Neuron (in vitro differentiated cells): Measurements from ENCODE around the gene COL18A1.

Source experiments
- H2AFZ ChIP-seq: one replicate; pipeline ENCODE4 v1.6.1; 2013; ENCODE audit warnings: low read depth, mild to moderate bottlenecking, inconsistent platforms, low read length, moderate library complexity
- H3K27me3 ChIP-seq: one replicate; pipeline ENCODE4 v1.6.1; 2013; ENCODE audit warnings: low read length; ENCODE audit not compliant: insufficient read depth
- H3K36me3 ChIP-seq: one replicate; pipeline ENCODE4 v1.6.1; 2013; ENCODE audit warnings: low read length; ENCODE audit not compliant: insufficient read depth
- H3K4me1 ChIP-seq: one replicate; pipeline ENCODE4 v1.6.1; 2013; ENCODE audit warnings: low read length; ENCODE audit not compliant: insufficient read depth
- H3K4me3 ChIP-seq: 2 replicates; pipeline ENCODE4 v1.5.1; 2013; ENCODE audit warnings: mild to moderate bottlenecking, low read length, moderate library complexity
- H3K9me3 ChIP-seq: one replicate; pipeline ENCODE4 v1.6.1; 2013; ENCODE audit warnings: low read length

Gene COL18A1

GRCh38 chr21:45448810-45449657 lies 44.1 kb downstream of the COL18A1 start:
- no peaks in the 10 kb centered on the region for H3K4me1 ChIP-seq
- no peaks in the 10 kb centered on the region for H3K36me3 ChIP-seq
- peaks cover 6% of the 10 kb centered on the region for H3K9me3 ChIP-seq
- no peak overlapping the region for H3K4me3 ChIP-seq
- no peaks in the 10 kb centered on the region for H3K27me3 ChIP-seq
- no peak overlapping the region for H2AFZ ChIP-seq

GRCh38 chr21:45449658-45450422 lies 44.9 kb downstream of the COL18A1 start:
- no peaks in the 10 kb centered on the region for H3K27me3 ChIP-seq
- no peak overlapping the region for H2AFZ ChIP-seq
- H3K36me3 ChIP-seq: no peaks in the 10 kb centered on the region
- H3K9me3 ChIP-seq: peaks cover 6% of the 10 kb centered on the region
- H3K4me3 ChIP-seq: no peak overlapping the region
- no peaks in the 10 kb centered on the region for H3K4me1 ChIP-seq

GRCh38 chr21:45450423-45451090 lies 45.6 kb downstream of the COL18A1 start:
- H2AFZ ChIP-seq: no peak overlapping the region
- no peaks in the 10 kb centered on the region for H3K36me3 ChIP-seq
- no peak overlapping the region for H3K4me3 ChIP-seq
- H3K27me3 ChIP-seq: no peaks in the 10 kb centered on the region
- peaks cover 6% of the 10 kb centered on the region for H3K9me3 ChIP-seq
- no peaks in the 10 kb centered on the region for H3K4me1 ChIP-seq

- H3K4me3 ChIP-seq: no peak overlapping the region
- H3K4me1 ChIP-seq: no peaks in the 10 kb centered on the region
- no peak overlapping the region for H2AFZ ChIP-seq
- peaks cover 6% of the 10 kb centered on the region for H3K9me3 ChIP-seq
- H3K27me3 ChIP-seq: no peaks in the 10 kb centered on the region
- H3K36me3 ChIP-seq: no peaks in the 10 kb centered on the region
Measured at GRCh38 chr21:45451091-45451740, 46.3 kb downstream of the COL18A1 start.

GRCh38 chr21:45451771-45452182 lies 46.8 kb downstream of the COL18A1 start:
- H3K36me3 ChIP-seq: no peaks in the 10 kb centered on the region
- H3K4me3 ChIP-seq: no peak overlapping the region
- H2AFZ ChIP-seq: no peak overlapping the region
- H3K27me3 ChIP-seq: no peaks in the 10 kb centered on the region
- H3K4me1 ChIP-seq: no peaks in the 10 kb centered on the region
- peaks cover 5% of the 10 kb centered on the region for H3K9me3 ChIP-seq

- no peaks in the 10 kb centered on the region for H3K4me1 ChIP-seq
- no peaks in the 10 kb centered on the region for H3K27me3 ChIP-seq
- no peak overlapping the region for H2AFZ ChIP-seq
- H3K36me3 ChIP-seq: no peaks in the 10 kb centered on the region
- H3K9me3 ChIP-seq: peaks cover 2% of the 10 kb centered on the region
- no peak overlapping the region for H3K4me3 ChIP-seq
Measured at GRCh38 chr21:45452696-45453307, 47.8 kb downstream of the COL18A1 start.

- no peaks in the 10 kb centered on the region for H3K36me3 ChIP-seq
- H3K4me3 ChIP-seq: no peak overlapping the region
- no peaks in the 10 kb centered on the region for H3K27me3 ChIP-seq
- no peaks in the 10 kb centered on the region for H3K4me1 ChIP-seq
- no peak overlapping the region for H2AFZ ChIP-seq
- no peaks in the 10 kb centered on the region for H3K9me3 ChIP-seq
Measured at GRCh38 chr21:45453308-45453950, 48.5 kb downstream of the COL18A1 start.

GRCh38 chr21:45454060-45454925 lies 49.3 kb downstream of the COL18A1 start:
- H2AFZ ChIP-seq: no peak overlapping the region
- no peaks in the 10 kb centered on the region for H3K36me3 ChIP-seq
- no peaks in the 10 kb centered on the region for H3K9me3 ChIP-seq
- no peak overlapping the region for H3K4me3 ChIP-seq
- H3K27me3 ChIP-seq: no peaks in the 10 kb centered on the region
- no peaks in the 10 kb centered on the region for H3K4me1 ChIP-seq

- no peaks in the 10 kb centered on the region for H3K9me3 ChIP-seq
- no peak overlapping the region for H2AFZ ChIP-seq
- H3K4me1 ChIP-seq: no peaks in the 10 kb centered on the region
- H3K36me3 ChIP-seq: no peaks in the 10 kb centered on the region
- no peaks in the 10 kb centered on the region for H3K27me3 ChIP-seq
- H3K4me3 ChIP-seq: no peak overlapping the region
Measured at GRCh38 chr21:45454926-45455673, 50.1 kb downstream of the COL18A1 start.

GRCh38 chr21:45455674-45456583 lies 51.0 kb downstream of the COL18A1 start:
- Histone ChIP-seq H3K9me3 (peaks cover 1% of the 10 kb centered on the region), H3K4me1 (no peaks in the 10 kb centered on the region), H3K4me3 (no peak overlapping the region)

More at GRCh38 chr21:45455674-45456583, 51.0 kb downstream of the COL18A1 start:
- no peaks in the 10 kb centered on the region for H3K27me3 ChIP-seq
- H2AFZ ChIP-seq: no peak overlapping the region
- H3K36me3 ChIP-seq: no peaks in the 10 kb centered on the region
